Islet of Langerhans (tissue), 1 donor: ENCODE data around the gene NOP56.

Experiments used
- FAIRE-seq: peaks from one replicate; lab custom pipeline; 2011; peaks lifted over from hg19 to GRCh38; lab: Jason Lieb, UNC

The NOP56 gene

DNA sequence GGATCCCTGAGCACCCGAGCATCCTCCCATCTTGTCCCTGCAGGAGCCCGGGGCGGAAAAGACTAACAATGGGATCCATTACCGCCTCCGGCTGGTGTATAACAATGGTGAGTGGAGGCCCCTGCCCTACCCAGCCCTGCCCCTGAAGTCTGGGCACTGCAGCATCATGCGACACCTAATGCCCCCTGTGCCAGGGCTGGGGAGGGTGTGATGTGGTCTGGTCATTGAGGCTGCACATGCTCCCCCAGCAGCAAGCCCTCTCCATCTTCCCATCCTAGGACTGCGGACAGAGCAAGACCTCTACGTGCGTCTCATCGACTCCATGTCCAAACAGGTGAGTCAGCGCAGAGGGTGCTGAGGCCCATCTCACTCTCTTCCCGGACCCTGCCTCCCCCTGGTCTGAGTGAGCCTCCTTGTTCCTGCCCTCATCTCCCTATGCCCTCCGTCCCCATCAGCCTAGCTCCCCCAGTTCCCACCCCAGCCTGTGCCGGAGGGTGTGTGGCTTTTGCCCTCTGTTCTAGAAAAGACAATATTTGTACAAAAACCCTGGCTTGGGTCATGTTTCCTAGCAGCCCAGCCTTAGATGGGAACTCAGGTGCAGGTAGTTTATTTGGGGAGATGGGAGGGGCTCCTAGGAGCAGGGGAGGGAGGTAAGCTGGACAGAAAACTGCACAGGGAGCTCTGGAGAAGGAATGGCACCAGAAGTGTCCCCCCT is 53.7 kb downstream of the NOP56 start:
- FAIRE-seq: no peak

DNA sequence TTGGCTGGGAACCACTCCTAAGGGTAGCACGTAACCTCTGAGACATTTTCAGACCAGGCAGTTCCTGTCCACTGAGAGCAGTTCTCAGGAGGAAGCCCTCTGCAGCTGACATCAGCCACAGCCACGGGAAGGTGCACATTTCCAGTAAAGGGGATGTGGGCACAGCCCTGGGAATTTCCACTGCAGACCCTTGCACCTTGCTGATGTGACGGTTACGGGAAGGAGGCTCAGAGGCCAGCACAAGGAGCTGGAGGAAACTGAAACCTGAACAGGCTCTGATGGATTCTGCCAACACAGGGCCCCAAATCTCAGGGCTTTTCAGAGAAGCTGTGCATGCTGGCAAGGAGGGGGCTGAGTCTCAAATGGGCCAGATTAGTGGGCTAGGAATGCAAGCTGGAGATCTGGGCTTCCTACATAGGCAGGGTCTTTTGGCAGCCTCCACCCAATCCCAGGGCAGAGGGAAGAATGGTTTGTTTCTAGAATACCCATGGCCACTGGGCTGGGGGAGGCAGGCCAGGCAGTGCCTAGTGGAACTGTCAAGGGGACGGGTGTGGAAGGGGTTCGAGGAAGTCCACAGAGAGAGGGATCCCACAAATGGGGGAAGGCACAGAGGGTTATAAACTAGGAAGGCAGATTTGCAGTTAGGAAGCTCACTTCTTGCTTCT is 54.4 kb downstream of the NOP56 start:
- no peak for FAIRE-seq

DNA sequence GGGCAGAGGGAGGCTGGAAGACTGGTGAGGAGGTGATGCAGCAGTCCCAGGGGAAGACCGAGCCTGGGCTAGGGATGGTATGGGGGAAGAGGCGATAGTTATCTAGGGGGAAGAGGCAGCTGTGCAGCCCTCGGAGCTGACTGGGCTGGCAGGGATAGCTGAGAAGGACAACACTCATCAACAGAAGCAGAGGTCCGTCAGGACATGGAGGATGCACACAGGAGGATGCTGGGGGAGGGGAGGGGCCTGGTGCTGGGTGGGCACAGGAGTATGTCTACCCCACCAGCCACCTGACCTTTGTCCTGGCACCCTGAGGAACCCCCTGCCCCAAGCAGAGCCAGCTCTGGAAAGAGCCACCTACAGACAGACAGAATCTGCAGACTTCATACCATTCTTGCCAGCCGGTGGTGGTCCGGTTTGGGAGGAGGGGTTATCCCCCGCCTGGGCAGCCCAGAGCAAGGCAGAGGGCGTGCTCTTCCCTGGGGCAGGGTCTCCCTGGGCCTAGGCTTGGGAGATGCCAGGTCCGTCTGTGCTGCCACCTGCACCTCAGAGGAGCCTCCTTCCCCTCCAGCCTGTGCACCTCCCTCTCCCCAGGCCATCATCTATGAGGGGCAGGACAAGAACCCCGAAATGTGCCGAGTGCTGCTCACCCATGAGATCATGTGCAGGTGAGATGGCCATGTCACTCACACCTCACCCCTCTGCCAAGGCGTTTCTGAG is 55.1 kb downstream of the NOP56 start:
- no peak for FAIRE-seq
